Retinal pigment epithelial cell (primary cell): ENCODE measurements around the gene DIPK2A.

Experiments used
- DNase-seq: peaks from one replicate; pipeline ENCODE4 v3.0.0-alpha.2; 2010; ENCODE audit warnings: low read depth
- H3K4me3 ChIP-seq: 2 replicates; pipeline ENCODE4 v1.5.1; 2011; ENCODE audit warnings: mild to moderate bottlenecking, low read length, control low read depth, moderate library complexity
- CTCF ChIP-seq: conservative IDR thresholded peaks from 2 replicates; pipeline ENCODE4 v1.5.1; 2011; ENCODE audit warnings: low read depth, low read length, control low read depth, inconsistent platforms

DIPK2A gene

GRCh38 chr3:143988306-143988705 lies 16.7 kb downstream of the DIPK2A start:
- DNase-seq, result no peak
- TF ChIP-seq CTCF, result no peak
- no peak overlapping the region for H3K4me3 ChIP-seq

- no peak overlapping the region for H3K4me3 ChIP-seq
- no peak for TF ChIP-seq CTCF
- no peak for DNase-seq
Measured at GRCh38 chr3:143989461-143989860, 17.8 kb downstream of the DIPK2A start.

GRCh38 chr3:143991713-143992112 lies 20.1 kb downstream of the DIPK2A start:
- no peak for TF ChIP-seq CTCF
- H3K4me3 ChIP-seq, result no peak overlapping the region
- DNase-seq, result no peak

- H3K4me3 ChIP-seq, result no peak overlapping the region
- DNase-seq, result no peak
- TF ChIP-seq CTCF, result no peak
Measured at GRCh38 chr3:143998266-143998665, 26.6 kb downstream of the DIPK2A start.

- H3K4me3 ChIP-seq, result no peak overlapping the region
- DNase-seq, result no peak
- no peak for TF ChIP-seq CTCF
Measured at GRCh38 chr3:144003051-144003450, 31.4 kb downstream of the DIPK2A start.

- no peak for TF ChIP-seq CTCF
Measured at GRCh38 chr3:144010371-144010770, 38.7 kb downstream of the DIPK2A start.

GRCh38 chr3:144011251-144011799 lies 39.7 kb downstream of the DIPK2A start:
- TF ChIP-seq CTCF, result no peak
- no peak for DNase-seq

More at GRCh38 chr3:144010371-144010770, 38.7 kb downstream of the DIPK2A start:
- no peak overlapping the region for H3K4me3 ChIP-seq
- DNase-seq, result no peak

More at GRCh38 chr3:144011251-144011799, 39.7 kb downstream of the DIPK2A start:
- no peak overlapping the region for H3K4me3 ChIP-seq
